ENCODE results near the gene ATAD5.
"Not testable (repeated sequence)": the region's sequence is repeated elsewhere in the genome, so short reads cannot be mapped to it uniquely, and the experiment has no call there.

Gene ATAD5, protein sequence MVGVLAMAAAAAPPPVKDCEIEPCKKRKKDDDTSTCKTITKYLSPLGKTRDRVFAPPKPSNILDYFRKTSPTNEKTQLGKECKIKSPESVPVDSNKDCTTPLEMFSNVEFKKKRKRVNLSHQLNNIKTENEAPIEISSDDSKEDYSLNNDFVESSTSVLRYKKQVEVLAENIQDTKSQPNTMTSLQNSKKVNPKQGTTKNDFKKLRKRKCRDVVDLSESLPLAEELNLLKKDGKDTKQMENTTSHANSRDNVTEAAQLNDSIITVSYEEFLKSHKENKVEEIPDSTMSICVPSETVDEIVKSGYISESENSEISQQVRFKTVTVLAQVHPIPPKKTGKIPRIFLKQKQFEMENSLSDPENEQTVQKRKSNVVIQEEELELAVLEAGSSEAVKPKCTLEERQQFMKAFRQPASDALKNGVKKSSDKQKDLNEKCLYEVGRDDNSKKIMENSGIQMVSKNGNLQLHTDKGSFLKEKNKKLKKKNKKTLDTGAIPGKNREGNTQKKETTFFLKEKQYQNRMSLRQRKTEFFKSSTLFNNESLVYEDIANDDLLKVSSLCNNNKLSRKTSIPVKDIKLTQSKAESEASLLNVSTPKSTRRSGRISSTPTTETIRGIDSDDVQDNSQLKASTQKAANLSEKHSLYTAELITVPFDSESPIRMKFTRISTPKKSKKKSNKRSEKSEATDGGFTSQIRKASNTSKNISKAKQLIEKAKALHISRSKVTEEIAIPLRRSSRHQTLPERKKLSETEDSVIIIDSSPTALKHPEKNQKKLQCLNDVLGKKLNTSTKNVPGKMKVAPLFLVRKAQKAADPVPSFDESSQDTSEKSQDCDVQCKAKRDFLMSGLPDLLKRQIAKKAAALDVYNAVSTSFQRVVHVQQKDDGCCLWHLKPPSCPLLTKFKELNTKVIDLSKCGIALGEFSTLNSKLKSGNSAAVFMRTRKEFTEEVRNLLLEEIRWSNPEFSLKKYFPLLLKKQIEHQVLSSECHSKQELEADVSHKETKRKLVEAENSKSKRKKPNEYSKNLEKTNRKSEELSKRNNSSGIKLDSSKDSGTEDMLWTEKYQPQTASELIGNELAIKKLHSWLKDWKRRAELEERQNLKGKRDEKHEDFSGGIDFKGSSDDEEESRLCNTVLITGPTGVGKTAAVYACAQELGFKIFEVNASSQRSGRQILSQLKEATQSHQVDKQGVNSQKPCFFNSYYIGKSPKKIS (N-terminal part only)

DNA sequence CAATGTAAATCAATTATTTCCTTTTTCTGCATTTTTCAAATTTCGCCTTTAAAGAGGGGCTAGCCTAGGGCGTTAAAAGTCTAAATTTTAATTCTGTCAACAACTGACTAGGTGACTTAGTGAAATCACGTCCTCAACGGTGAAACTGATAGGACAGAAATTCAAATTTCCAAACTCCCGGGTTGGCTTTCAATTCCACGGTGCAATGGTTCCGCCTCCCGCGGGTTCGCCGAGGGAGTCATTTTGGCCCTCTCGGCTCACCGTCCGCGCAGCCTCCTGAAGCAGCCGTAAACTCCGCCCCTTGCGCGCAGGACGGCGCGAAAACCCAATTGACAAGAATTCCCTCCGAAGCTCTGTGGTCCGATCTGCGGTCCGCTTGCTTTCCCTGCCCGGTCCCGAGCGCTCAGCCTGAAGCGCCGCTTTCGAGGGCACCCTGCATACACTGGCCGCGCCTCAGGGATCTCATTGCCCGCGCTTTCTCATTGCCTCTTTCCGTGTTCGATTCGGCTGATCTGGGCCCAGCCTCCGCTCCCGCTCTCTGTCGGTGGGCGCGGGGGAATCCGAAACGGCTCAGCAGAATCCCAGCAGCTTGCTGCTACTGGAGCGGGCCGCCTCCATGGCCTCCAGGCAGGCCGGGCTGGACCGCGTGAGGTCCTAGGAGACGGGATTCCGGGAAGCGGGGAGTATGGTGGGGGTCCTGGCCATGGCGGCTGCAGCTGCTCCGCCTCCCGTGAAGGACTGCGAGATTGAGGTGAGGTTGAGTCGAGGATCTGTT is at the start of gene ATAD5:
Gene ATAD5 (plus strand): TSS at position 304 of the 775 bp plus-strand sequence. CDS start 382 bp downstream, at position 686.
- DNase-seq (ENCODE audit: low read depth in 2 of 2): peak; percentile 73 to 85

DNA sequence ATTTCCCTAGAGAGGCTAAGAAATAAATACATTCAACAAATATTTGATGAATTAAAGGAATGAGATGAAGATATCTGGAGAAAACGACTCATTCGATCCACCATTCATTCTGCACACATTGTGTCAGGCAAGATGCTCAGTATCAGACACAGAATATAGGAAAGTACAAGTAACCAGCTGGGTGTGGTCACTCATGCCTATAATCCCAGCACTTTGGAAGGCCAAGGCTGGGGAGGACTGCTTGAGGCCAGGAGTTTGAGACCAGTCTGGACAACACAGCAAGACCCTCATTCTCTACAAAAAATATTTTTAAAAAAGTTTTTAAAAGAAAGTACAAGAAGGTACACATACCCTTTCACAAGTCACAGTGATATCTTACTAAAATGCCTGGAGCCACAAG is 49.6 kb upstream of the ATAD5 start:
- DNase-seq (ENCODE audit: low read depth in 2 of 2): no peak

DNA sequence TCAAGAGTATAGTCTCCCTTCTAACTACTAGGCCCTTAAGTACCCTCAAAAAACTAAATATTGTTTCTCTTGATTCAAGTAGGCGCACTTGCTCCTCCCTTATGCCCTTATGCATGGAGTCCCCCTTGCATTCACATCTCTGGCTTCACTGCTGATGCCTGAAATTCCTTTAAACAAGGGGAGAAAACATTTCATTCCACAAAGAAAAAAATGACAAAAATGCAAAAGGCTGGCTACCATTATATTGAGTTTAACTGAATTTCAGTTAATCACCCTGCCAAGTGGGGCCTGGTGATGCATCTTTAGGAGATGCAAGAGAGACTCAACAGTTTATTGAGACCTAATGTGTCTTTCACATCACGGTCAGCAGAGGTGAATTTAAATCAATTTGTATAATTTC is 42.8 kb upstream of the ATAD5 start:
- no peak for DNase-seq (ENCODE audit: low read depth in 2 of 2)

DNA sequence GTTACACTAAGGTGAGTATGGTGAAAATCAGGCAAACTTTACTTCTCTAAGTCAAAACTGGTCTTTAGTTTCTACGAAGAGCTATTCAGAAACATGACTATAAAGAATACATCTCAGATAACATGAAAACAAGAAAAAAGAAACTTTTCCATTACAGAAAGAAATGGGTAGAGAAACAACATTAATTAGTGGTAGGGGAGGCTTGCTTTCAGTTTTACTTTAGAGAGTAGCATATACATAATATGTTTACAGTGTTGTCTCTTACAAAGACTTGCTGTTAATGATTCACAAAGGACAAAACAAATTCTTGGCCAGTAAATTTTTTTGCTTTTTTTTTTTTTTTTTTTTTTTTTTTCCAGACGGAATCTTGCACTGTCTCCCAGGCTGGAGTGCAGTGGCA is 41.5 kb upstream of the ATAD5 start:
- no peak for DNase-seq (ENCODE audit: low read depth in 2 of 2)

DNA sequence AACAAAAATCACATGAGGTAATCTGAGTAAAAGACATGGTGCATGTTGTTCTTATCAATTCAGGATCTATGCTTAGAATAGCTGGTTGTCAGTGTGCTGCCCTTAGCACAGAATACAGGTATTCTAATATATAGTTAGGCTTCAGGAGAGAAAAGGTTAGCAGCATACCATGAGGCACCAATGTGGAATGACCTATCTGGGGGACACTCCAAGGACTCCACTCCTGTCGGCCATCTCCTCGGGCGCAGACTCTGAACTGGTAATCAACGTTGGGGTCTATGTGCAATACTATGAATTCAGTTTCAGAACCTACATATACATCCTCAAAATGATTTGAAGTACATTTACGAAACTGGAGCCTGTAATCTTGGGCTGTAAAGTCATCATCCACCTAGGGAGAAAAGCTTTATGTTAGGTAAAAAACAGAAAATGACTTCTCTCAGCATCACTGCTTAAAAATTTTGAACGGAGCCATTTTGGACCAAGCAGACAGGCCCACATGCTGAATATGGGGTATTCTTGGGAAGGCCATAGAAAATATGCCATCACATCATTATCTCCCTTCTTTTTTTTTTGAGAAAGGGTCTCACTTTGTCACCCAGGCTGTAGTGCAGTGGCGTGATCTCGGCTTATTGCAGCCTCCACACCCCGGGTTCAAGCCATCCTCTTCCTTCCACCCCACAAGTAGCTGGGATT is 38.3 kb upstream of the ATAD5 start:
- no peak for DNase-seq (ENCODE audit: low read depth in 2 of 2)

DNA sequence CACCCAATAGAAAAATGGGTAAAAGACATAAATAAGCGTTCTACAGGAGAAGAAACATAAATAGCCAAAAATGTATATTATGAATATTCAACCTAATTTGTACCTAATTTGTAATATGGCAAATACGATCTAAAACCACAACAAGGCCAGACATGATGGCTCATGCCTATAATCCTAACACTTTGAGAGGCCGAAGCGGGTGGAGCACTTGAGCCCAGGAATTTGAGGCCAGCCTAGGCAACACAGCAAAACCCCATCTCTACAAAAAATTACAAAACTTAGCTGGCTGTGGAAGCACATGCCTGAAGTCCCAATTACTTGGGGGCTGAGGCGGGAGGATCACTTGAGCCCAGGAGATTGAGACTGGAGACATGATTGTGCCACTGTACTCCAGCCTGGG is 37.4 kb upstream of the ATAD5 start:
- DNase-seq (ENCODE audit: low read depth in 2 of 2): no peak

DNA sequence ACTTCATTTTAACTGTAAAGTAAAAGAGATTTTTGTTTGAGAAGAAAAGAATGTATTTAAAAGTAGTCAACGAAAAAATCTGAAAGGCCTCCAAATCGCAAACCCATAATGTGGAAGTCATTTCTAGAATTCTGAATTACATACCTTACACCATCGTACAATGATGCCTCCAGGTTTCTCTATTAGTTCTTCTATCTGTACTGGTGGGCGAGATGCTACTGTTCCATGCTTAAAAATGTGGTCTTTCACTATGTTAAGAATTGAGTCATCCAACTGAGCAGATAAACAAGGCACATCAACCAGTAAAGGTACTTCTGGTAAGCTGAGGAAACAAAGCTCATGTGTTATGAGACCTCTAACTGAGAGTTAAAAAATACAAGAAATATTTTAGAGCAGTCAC is 35.8 kb upstream of the ATAD5 start:
- no peak for DNase-seq (ENCODE audit: low read depth in 2 of 2)

DNA sequence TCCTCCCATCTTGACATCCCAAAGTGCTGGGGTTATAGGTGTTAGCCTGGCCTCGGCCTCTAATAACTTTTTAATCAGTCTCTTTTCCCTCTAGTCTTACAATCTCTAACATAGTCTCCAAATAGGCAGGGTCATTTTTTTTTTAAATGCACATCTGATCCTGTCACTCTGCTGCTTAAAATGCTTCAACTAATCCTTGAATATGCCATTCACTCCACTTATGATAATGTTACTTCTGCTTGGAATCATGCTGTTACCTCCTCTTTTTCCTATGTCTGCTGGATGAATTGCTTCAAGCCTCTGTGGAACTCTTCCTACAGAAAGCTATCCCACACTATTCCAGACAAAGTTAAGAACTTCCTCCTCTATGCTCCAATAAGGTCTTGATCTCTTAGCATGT is 30.1 kb upstream of the ATAD5 start:
- DNase-seq (ENCODE audit: low read depth in 2 of 2): no peak

DNA sequence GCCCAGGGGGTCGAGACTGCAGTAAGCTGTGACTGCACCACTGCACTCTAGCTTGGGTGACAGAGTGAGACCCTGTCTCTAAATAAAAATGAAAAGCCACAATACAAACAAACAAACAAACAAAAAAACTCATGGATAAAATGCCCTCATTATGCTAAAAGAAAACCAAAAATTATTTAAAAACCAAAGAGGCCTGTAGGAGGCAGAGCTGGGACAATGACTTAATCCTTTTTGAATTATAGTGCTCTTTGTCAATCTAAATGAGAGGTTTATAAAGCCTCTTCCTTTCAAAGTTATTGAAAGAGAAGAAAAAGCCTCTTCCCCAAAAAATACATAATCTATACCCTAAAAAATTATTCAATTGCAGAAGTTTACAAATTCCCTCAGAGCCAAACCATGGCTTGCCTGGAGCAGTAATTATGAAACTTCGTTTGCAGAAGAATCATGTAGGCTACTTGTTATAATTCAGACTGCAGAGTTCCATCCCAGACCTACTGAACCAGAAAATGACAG is 25.8 kb upstream of the ATAD5 start:
- DNase-seq (ENCODE audit: low read depth in 2 of 2): no peak

DNA sequence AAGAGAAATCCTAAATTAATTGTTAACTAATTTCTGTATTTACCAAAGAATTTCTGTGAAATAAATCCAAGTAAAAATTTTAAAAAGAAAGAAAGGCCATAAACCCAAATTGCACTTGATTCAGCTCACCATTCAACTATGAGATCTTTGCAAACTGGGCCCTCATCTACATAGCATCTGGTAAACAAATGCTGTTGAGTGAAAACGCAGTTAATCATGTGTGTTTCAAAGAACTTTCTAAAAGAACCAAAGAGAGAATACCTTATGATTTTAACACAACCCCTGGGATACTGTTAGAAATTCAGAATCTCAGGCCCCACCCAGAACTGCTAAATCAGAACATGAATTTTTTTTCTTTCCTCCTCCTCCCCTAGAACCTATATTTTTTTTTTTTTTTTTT is 23.9 kb upstream of the ATAD5 start:
- DNase-seq (ENCODE audit: low read depth in 2 of 2): no peak

DNA sequence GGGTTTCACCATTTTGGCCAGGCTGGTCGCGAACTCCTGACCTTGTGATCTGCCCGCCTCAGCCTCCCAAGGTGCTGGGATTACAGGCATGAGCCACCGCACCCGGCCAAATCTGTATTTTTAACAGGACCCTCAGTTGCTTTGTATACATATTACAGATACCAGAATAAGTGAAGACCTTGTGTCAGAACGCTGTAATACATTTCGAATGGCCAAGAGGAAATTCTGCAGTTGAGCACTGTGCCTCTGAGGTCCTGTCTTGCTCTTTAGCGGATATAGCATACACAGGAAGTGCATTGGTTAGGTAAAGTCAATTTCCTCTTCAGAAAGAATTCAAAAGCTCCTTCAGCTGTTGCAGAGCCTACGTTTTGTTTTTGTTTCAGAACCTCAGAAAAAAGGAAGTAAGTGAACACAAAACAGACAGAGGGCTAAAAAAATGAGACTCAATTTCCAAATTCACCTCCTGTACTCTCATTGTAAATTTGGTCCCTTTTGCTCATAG is 22.9 kb upstream of the ATAD5 start:
- no peak for DNase-seq (ENCODE audit: low read depth in 2 of 2)

DNA sequence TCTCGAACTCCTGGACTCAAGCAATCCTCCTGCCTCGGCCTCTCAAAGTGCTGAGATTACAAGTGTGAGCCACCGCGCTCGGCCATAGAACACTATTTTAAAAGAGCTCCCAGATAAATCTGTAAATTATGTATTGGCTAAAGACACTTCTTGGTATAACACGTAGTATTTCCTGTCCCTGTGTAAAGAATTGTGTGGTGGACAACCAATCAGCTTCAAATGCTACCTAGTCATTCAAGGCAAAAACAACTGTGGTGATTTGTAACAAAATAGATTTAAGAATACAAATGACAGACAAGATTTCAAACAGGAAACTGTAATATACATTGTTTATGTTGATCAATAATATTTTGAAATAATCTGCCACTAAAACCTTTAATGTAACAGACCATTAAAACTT is 21.9 kb upstream of the ATAD5 start:
- DNase-seq (ENCODE audit: low read depth in 2 of 2): no peak

DNA sequence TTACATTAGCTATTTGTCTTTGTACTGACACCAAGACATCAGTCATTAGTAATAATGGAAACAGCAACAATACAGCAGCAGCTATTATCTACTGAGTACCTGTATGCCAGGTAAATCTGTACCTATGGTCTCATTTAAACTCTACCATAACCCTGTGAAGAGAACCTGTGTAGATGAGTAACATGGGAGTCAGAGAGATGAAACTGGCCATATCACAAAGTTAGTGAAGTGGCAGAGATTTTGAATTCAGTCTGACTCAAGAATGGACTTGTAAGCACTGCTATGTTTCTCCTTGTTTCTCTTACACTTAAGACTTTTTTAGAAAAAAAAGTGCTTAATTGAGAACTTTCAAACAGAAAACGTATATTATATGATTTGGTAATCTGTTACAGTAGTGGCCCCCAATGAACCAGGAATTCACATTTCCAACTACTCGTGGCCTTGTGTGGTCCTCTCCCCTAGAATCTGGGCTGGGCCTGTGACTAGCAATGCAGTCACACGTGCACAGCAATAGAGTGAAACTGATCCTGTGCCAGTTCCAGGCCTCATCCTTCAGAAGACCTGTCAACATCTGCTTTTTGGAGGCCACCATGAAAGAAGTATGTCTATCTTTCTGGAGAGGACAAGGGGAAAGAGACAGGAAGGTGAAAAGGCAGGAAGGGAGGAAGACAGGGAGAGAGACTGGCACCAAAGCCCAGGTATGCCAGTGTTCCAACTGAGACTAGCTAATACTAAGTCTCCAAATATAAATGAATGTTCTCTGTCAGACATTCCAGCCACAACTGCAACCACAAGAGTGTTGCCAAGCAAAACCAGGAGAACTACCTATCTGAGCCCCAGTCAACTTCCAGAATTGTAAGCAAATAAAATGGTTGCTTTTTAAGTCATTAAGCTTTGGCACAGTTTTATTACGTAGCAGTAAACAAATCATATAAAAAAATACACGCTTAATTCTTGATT is 19.3 kb upstream of the ATAD5 start:
- DNase-seq (ENCODE audit: low read depth in 2 of 2): no peak

DNA sequence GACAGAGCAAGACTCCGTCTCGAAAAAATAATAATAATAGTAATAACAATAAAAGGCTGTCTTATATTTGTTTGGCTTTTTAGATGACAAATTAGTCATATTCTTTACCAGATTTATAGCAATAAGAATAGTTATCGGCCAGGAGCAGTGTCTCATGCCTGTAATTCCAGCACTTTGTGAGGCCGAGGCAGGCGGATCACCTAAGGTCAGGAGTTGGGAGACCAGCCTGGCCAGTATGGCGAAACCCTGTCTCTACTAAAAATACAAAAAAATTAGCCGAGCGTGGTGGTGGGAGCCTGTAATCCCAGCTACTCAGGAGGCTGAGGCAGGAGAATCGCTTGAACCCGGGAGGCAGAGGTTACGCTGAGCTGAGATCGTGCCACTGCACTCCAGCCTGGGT is 17.5 kb upstream of the ATAD5 start:
- DNase-seq (ENCODE audit: low read depth in 2 of 2): not testable (repeated sequence)

DNA sequence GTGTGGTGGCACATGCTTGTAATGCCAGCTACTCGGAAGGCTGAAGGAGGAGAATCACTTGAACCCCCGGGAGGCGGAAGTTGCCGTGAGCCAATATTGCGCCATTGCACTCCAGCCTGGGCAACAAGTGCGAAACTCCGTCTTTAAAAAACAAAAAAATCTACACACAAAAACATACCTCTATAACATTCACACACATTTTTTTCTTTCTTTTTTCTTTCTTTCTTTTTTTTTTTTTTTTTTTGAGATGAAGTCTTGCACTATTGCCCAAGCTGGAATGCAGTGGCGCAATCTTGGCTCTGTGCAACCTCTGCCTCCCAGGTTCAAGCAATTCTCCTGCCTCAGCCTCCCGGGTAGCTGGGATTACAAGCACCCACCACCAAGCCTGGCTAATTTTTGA is 16.9 kb upstream of the ATAD5 start:
- DNase-seq (ENCODE audit: low read depth in 2 of 2): not testable (repeated sequence)

DNA sequence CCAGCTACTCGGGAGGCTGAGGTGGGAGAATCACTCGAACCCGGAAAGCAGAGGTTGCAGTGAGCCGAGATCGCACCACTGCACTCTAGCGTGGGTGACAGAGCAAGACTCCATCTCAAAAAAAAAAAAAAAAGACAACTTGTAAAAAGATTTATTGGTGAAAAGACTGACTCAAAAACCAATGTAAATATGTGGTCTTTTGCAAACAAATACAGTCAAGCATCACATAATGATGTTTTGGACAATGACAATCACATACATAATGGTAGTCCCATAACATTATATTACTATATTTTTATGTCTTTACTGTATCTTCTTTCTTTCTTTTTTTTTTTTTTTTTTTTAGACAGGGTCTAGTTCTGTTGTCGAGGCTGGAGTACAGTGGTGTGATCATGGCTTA is 15.6 kb upstream of the ATAD5 start:
- no peak for DNase-seq (ENCODE audit: low read depth in 2 of 2)

DNA sequence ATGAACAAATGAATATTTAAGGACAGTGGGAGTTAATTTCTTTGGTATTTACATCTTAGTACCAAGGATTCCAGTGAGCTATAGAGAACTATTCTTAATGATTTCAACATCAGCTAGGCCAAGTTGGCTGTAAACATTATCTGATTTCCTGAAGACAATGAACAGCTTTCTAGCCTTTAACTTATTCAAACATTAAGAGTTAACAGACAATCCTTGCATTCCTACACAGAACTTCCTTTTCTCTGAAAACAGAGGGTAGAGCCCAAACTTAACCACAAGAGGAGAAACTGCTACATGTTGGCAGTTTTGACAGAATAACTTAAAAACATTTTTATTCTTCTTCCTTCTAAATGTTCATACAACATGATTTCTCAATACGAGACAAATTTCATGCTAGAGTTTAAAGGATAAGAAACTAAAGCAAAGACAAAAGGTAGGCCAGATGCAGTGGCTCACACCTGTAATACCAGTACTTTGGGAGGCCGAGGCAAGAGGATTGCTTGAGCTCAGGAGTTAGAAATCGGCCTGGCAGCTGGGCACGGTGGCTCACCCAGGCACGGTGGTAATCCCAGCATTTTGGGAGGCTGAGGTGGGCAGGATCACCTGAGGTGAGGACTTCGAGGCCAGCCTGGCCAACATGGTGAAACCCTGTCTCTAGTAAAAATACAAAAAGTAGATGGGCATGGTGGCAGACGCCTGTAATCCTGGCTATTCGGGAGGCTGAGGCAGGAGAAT is 11.6 kb upstream of the ATAD5 start:
- no peak for DNase-seq (ENCODE audit: low read depth in 2 of 2)

DNA sequence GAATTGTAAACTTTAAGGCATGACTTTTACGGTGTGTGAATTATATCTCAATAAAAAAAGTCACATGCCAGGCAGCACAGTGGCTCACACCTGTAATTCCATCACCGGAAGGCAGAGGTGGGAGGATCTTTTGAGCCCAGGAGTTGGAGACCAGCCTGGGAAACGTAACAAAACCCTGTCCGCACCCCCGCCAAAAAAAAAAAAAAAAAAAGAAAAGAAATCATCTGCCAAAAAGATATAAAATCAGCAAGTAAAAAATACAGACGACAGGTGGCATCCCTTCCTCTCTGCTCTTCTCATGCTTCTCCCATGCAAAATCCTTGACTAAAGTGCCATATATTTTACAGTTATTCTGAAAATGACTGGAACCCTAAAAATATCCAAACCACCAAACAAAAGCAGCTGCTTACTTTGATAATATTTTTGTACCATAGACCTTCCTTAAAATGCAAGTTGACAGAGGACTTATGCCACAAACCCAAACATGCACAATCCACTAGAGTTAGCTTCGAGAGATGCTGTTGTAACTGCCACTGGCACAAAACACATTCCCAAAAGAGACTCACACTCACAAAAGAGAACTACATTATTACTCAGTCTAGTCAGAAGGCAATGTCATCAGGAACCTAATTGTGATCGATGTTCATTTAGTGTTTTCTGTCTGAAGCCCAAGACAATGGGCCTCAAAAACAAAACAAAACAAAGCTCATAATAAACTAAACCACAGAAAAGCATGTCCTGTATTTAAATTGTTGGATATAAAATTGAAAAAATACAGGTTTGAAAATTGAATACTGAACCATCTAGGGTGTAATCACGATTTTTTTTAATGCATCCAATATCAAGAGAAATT is 9.7 kb upstream of the ATAD5 start:
- no peak for DNase-seq (ENCODE audit: low read depth in 2 of 2)

All from stimulated activated CD8-positive, alpha-beta memory T cell treated with anti-CD3 and anti-CD28 coated beads, Interleukin-7, amount 100 ng/mL, for 4 hours (primary cell).